HG03575 (cell line): ENCODE results near the gene SHANK1.

Source experiments
- ATAC-seq: cut with Tn5 transposase; IDR thresholded peaks from one replicate; pipeline ENCODE4 v1.9.1; 2021; ENCODE audit not compliant: unreplicated experiment, insufficient number of reproducible peaks, low FRiP score; ENCODE audit errors: extremely low read depth

SHANK1 gene

GRCh38 chr19:50697414-50698124 lies 22.0 kb downstream of the SHANK1 start:
- ATAC-seq = no peak

GRCh38 chr19:50696094-50696483 lies 23.5 kb downstream of the SHANK1 start:
- no peak for ATAC-seq

- ATAC-seq = no peak
These were observed 24.1 kb downstream of the SHANK1 start for GRCh38 chr19:50695251-50696093.

DNA sequence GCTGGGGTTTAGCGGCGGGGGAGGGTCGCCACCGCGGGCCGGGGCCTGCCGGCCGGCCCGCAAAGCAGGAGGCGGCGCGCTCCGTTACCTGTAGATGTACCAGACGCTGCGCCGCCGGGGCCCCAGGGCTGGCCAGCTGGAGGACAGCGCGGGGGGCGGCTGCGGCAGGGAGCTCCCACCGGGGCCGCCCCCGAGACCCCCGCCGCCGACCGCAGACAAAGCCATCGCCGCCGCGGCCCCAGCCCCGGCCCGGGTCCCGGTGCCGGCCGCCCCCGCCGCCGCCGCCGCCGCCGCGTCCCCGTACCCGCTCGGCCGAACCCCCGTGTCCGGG lies 24.8 kb downstream of the SHANK1 start:
- ATAC-seq = no peak

- no peak for ATAC-seq
These were observed 26.3 kb downstream of the SHANK1 start for GRCh38 chr19:50693064-50693975.

GRCh38 chr19:50690439-50690838 lies 29.2 kb downstream of the SHANK1 start:
- ATAC-seq = no peak

DNA sequence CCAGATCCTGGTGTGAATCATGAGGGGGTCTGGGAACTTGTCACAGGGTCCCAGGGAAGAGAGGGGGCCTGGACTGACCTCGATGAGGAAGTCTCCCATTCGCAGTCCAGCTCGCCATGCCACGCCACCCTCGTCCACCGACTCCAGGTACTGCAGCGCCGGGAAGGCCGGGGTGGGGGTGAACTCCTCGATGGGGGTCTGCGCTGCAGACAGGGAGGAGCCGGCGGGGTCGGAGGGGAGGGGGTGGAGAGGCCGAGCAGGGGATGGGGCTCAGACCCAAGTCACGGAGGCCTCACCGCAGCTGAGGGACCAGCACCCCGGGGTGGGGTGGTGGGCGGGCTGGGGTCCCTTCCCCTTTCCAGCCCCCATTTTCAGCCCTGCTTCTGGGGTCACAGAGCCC lies 30.8 kb downstream of the SHANK1 start:
- no peak for ATAC-seq

DNA sequence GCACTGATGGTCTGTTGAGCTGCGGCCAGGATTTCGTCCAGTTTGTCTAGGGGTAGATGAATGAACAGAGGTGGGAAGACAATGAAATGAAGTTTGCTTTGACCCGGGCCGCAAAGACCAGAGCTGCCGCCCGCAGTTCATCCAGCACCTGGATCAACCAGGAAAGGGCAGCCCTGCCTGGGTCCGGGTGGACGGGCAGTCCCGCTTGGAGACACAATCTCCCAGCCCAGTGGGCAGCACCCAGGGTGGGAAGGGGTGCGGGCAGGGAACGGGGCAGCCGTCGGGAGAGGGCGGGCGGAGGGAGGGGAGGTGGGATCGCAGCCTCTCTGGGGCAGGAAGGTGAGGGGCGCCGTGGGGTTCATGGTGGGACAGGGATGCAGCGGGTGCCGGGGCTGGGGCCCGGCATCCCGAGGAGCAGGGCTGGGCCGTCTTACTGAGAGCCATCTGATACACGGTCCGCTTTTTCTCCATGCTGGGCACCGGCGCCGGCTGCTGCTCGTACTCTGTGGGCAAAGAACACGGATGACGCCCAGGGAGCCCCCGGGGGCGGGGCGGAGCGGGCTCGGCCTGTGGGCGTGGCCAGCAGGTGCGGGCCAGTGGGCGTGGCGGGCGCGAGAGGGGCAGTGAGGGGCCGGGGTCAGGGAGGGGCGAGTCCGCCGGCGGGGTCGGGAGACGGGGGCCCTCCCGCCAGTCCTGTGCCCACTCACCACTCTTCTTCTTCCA lies 33.1 kb downstream of the SHANK1 start:
- ATAC-seq = no peak

- ATAC-seq = no peak
These were observed 40.2 kb downstream of the SHANK1 start for GRCh38 chr19:50679177-50680125.

GRCh38 chr19:50678323-50678722 lies 41.3 kb downstream of the SHANK1 start:
- ATAC-seq = no peak

DNA sequence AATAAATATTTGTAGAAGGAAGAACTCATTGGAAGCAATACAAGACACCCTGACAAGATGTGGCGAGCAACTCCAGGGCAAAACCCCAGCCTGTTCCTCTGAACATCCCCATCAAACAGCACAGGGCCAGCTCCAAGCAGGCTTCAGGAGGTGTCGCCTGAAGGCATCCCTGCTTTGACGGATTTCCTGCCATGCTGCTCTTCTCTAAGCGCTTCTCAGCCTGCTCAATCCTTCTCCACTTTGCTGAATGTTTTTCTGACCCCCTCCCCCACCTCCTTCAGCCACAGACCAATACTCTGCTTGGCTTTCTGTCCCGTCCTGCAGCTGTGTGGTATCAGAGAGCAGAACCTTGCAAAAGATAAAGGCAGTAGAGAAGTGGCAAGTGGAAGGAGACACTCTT lies 42.0 kb downstream of the SHANK1 start:
- no peak for ATAC-seq

GRCh38 chr19:50676625-50677197 lies 42.9 kb downstream of the SHANK1 start:
- ATAC-seq = no peak

GRCh38 chr19:50673118-50673517 lies 46.5 kb downstream of the SHANK1 start:
- no peak for ATAC-seq

- ATAC-seq = no peak
These were observed 49.6 kb downstream of the SHANK1 start for GRCh38 chr19:50670102-50670380.

DNA sequence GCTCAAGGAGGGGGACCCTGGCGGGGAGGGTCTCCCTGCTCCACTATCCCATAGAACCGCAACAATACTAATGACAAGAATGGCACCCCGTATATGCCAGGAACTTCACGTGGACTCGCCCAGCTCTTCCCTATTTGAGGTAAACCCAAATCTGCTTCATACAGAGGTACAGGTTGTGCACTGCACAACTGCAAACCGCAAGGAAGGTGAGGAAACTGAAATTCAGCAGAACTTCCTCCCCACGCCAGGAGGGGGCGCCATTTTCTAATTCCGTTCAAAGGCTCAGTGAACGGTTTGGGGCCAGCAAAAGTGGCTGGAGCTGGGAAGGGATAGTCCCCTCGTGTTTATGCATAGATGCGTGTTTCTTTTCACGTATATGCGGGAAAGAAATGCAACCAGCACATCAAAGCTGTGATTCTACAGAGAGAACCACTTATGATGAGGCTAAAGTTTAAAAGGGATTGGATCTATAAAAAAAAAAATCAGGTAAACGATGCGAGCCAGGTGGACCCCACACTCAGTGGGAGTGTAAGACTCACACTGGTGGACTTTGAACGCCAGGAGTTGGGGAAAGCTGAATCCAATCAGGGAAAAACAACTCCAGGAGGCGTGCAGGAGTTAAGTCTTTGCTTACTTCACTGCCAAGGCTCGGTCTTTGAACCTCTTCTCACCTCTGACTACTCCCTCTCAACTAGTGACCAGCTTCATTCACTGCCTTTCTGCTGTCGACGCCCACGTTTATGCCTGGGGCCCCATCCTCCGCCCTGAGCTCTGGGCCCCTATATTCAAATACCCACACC lies 50.1 kb downstream of the SHANK1 start:
- ATAC-seq = no peak

DNA sequence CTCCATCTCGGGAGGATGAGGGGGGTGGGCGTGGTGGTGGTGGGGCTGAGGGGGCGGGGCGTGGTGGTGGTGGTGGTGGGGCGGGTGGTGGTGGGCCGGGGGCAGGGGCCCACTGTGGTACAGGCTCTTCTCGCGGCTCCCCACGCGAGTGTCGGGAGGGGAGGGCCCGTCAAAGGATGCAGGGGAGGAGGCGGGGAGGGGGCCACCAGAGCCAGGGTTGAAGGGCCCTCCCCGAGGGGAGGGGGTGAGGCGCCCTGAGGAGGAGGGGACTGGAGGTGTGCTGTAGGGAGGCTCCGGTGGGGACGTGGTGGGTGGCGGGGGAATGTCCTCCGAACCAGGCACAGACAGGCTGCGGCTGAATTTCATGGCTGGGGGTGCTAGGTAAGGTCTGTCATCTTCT lies 50.7 kb downstream of the SHANK1 start:
- no peak for ATAC-seq

DNA sequence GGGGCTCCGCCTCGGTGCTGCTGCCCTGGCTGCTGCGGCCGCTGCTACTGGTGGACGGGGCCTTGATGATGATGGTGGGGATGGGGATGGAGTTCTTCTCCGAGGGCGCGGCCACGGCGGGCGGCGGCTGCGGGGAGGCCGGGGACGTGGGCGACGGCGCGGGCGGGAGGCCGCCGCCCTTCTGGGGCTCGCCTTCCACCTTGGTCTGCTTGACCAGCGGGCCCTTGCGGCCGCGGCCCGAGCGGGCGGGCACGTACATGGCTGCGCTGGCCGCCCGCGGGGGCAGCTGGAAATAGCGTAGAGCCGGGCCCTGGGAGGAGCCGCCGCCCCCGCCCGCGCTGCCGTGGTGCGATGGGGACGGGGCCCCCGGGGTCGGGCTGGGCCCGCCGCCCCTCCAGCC lies 51.2 kb downstream of the SHANK1 start:
- no peak for ATAC-seq
